HG02798 (cell line): ENCODE results near the gene IL34.
"Not testable (repeated sequence)": the region's sequence is repeated elsewhere in the genome, so short reads cannot be mapped to it uniquely, and the experiment has no call there.

ENCODE experiments used
- ATAC-seq: cut with Tn5 transposase; IDR thresholded peaks from one replicate; pipeline ENCODE4 v1.9.1; 2021; ENCODE audit warnings: mild to moderate bottlenecking; ENCODE audit not compliant: unreplicated experiment, poor library complexity

The IL34 gene

DNA sequence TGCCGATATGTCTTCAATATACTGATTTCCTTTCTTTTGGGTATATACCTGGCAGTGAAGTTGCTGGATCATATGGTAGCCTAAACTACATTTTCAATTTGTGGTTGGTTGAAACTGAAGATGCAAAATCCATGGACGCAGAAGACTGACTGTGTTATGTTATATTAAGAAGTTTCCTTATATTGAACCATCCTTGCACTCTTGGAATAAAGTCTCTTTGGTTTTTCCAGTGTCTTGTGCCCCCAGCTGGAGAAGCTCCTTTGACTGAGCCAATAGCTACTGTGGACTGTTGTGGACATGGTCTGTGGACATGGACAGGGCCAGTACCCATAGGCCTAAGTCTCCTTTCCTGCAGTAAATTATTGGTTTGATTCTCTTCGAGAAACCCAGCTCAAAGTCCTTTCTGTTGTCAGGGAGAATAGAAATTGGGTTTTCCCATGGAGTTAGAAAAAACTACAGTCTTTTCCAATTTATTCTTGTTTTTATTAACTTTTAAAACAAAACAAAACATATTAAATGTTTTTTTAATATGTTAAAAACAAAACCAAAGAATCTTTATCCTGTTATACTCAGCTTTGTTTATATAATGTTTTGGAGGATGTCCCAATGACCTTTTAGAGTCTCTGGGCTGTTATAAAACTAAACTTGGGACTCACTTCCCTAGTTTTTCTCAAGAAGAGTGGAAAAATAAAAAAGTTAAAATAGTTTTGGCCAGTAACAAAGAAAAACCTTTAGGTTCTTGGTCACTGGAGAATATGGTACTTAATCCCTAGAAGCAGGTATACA, 15.2 kb upstream of the IL34 start:
- no peak for ATAC-seq

DNA sequence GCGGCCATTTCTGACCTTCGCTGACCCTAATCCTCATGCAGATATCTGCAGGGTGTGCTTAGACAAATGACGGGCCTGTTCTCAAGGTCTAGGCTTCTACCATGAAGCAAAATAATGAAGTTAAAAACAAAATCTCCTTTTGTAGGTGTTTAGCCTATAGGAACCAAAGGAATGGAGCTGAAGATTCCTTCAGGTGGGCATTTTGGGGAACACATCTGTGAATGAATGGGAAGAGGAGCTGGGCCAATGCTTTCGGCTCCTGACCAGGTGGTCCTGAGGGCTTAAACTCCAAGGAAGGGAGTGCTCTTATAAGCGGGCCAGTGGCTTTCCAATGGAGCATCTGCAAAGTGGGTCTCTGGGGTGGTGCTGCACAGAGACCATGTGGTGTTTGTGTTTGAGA, 14.1 kb upstream of the IL34 start:
- no peak for ATAC-seq

DNA sequence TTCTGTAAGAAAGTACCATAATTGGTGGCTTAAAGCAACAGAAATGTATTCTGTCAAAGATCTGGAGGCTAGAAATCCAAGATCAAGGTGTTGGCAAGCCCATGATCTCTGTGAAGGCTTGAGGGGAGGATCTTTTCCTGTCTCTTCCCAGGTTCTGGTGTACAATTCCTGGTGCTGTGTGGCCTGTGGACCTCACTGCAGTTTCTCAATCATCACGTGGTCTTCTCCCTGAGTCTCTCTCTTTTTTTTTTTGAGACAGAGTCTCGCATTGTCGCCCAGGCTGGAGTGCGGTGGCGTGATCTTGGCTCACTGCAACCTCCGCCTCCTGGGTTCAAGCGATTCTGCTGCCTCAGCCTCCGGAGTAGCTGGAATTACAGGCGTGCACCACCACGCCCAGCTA, 12.7 kb upstream of the IL34 start:
- ATAC-seq, result not testable (repeated sequence)

- no peak for ATAC-seq
Measured at GRCh38 chr16:70634861-70635260, 11.5 kb upstream of the IL34 start.

- ATAC-seq, result no peak
Measured at GRCh38 chr16:70635336-70636016, 10.9 kb upstream of the IL34 start.

DNA sequence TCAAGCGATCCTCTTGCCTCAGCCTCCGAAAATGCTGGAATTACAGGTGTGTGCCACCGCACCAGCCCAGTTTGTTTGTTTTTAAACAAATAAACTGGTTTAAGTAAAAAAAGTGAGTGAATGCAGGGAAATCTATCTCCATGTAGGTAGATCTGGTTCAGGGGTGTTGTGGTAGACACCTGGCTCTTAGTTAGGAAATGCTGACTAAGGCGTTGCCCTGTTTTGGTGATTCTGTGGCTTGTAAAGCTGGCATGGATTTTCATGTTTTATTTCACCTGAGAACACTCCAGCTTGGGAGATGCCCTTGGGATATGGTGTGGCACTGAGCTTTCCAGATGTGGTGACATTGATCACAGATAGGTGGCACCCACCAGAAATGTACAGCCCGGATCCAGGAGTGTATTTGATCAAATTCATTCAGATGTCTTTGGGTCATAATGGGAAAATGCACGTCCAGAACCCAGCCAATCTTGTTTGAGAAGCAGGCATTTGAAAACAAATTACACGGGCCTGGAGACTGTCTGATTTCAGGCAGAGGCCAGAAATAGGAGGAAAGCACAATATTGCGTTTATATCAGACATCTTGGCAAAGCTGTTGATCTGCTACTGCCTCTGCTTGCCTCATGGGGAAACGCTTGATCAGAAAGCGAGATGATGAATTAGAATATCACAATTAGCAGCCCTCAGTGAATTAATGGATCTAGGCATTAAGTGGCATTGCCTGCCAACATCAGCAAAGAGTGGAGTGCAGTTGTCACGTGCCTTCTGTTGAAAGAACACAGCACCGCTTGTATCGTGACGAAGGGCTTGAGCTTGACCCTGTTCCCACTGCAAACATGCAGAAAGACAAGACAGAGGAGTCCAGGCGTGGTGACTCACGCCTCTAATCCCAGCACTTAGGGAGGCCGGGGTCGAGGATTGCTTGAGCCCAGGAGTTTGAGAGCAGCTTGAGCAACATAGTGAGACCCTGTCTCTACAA, 7.3 kb upstream of the IL34 start:
- no peak for ATAC-seq

GRCh38 chr16:70642633-70643032, 3.7 kb upstream of the IL34 start:
- ATAC-seq, result no peak

GRCh38 chr16:70643264-70643663, 3.1 kb upstream of the IL34 start:
- not testable (repeated sequence) for ATAC-seq

DNA sequence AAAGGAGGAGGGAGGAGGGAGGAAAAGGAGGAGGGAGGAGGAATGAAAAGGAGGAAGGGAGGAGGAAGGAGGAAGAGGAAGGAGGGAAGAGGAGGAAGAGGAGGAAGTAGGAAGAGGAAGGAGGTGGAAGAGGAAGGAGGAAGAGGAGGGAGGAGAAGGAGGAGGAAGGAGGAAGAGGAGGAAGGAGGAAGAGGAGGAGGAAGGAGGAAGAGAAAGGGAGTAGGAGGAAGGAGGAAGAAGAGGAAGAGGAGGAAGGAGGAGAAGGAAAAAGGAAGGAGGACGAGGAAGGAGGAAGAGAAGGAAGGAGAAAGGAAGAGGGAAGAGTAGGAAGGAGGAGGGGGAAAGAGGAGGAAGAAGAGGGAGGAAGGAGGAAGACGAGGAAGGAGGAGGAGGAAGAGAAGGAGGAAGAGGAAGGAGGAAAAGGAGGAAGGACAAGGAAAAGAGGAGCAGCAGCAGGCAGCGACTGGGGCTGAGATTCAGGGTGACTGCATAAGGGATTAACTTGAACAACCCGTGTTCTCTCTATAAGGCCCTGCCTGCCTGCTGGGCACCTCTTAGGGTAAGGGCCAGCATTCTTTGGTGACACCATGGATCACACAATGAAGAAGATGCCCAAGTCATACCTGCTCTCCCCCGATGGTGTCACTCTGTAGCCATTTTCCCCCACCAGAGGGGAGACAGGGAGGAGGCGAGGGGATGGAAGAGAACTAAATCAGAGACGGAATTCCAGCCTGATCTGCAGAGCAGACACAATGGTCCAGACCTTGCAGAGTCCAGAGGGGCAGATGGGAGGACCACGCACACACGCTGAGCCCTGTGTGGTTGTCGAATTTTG, 1.4 kb upstream of the IL34 start:
- ATAC-seq, result no peak

- ATAC-seq, result no peak
Measured at GRCh38 chr16:70647441-70648359, 1.3 kb downstream of the IL34 start.

GRCh38 chr16:70648606-70649005, 2.2 kb downstream of the IL34 start:
- no peak for ATAC-seq

GRCh38 chr16:70649300-70649699, 2.9 kb downstream of the IL34 start:
- no peak for ATAC-seq

DNA sequence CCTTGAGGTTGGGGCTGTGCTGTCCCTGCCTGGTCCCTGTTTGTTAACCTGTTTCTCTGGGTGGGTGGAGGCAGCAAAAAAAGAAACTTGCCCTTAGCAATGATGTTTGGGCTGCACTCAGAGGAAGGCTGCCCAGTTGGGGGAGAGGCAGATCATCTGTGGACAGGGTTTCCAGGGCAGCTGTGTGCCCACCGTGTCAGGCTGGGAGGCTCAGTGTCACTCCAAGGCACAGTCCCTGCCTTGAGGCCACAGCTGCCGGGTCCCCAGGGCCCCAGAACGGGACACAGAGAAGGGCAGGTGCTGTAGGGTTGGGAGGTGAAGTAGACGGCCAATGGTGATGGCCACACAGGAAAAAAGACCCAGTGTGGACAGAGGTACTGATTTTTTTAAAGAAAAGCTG, 3.9 kb downstream of the IL34 start:
- ATAC-seq, result no peak

DNA sequence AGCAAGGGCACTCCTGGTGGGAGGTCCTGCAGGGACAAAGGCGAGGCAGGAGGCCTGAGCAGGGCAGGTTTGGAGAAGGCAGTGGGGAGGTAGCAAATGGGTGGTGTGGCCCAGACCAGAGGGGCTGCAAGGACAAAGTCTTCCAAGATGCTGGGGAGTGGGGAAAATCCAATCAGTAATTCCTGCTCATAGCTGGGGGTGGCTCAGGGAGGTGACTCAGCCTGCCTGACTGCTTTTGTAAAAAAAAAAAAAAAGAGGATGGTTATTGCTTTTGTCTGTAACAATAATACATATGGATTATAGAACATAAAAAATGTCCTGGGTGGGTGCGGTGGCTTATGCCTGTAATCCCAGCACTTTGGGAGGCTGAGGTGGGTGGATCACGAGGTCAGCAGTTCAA, 5.2 kb downstream of the IL34 start:
- ATAC-seq, result no peak

- no peak for ATAC-seq
Measured at GRCh38 chr16:70652322-70652721, 6.0 kb downstream of the IL34 start.

- no peak for ATAC-seq
Measured at GRCh38 chr16:70653406-70653805, 7.0 kb downstream of the IL34 start.

DNA sequence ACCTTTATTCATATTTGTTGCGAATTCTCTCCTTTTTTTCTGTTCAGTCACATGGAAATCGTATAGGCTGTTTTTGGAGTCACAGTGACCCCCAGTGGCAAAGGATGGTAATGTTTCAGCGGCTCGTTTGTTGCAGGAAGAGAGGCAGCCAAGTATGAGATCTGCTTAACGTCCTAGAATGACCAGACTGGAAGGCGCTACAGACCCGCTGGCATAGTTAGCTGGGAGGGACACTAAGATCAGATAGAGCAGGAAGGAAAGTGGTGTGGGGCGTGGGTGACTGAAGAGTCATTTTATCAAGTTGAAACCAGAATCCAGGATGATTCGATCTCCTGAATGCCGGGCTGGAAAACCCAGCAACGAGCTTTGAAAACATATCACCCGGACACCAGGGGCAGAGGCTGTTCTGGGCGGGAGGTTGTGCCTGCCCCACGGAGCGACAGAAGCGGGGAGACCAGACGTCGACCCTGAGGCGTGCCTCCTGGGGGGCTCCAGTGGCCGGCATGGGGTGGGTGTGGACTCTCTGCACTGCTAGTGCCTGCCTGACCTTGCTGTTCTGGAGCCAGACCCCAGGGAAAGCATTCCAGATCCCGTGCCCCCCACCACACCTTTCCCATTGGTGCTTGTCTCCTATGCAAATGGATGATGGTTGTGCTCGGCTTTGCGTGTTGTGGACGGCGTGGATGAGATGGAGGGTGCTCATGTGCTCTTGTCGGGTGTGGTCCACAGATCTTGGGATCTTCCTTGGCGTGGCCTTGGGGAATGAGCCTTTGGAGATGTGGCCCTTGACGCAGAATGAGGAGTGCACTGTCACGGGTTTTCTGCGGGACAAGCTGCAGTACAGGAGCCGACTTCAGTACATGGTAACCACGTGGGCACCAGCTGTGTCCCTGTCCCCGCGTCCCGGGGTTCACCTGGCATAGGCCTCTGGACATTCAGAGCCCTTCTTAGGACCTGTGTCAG, 7.7 kb downstream of the IL34 start:
- peak; percentile 66 for ATAC-seq
